ENCODE measurements around the gene MAP3K13. TPM values are rescaled to one million over a fixed set of nuclear protein-coding genes. Genes with fewer than 3 reads are reported as not detected.

Gene MAP3K13
- total and polyA plus RNA-seq, 10 of the 15 experiments (the other 5 are each of a cell fraction or from before 2014, with no cell fraction given): 10.5 to 70.8 (median 26.8) TPM

- peak; percentile 51; the same call in 1 of the 2 replicates for TF ChIP-seq REST (IDR thresholded peaks at IDR 0.05; ENCODE audit: low read depth, low read length)
- TF ChIP-seq NR2F1 (conservative IDR thresholded peaks at IDR 0.05): no peak; the same call in 1 of the 2 replicates
- peak; percentile 96 for TF ChIP-seq ZBTB40 (IDR thresholded peaks at IDR 0.05; ENCODE audit: borderline replicate concordance)
- peak; percentile 69; the same call in 1 of the 2 replicates for TF ChIP-seq IRF4 (IDR thresholded peaks at IDR 0.05; ENCODE audit: low read depth, low read length)
Observed at GRCh38 chr3:185498503-185499396, 135.8 kb downstream of the MAP3K13 start, which contains the start of gene TMEM41A (continued).

All from GM12878 (cell line).